Measurements from ENCODE around the gene PCDHGA1.
"Not testable (repeated sequence)": the region's sequence is repeated elsewhere in the genome, so short reads cannot be mapped to it uniquely, and the experiment has no call there.

Gene PCDHGA1

GRCh38 chr5:141330299-141331080, at the start of gene PCDHGA1:
Gene PCDHGA1, plus strand, starts transcription at chr5:141330514.
- Histone ChIP-seq H3K4me3 (replicated peaks; ENCODE audit: low read depth, low read length) (peak within 1 kb of the TSS; percentile 47), H3K27me3 (replicated peaks; ENCODE audit: control insufficient read depth, insufficient read depth, low read length) (no peaks in the 10 kb centered on the region), H3K36me3 (ENCODE audit: control insufficient read depth, insufficient read depth, low read length) (no peaks in the 10 kb centered on the region)
- TF ChIP-seq CTCF (IDR thresholded peaks at IDR 0.05; ENCODE audit: insufficient read depth, low read length, poor library complexity, severe bottlenecking), result peak; percentile 62
- DNase-seq (ENCODE audit: extremely low read depth, insufficient read length), result no peak

GRCh38 chr5:141298376-141298775, 31.9 kb upstream of the PCDHGA1 start:
- H3K36me3 ChIP-seq (ENCODE audit: control insufficient read depth, insufficient read depth, low read length), result no peaks in the 10 kb centered on the region
- no peak for DNase-seq (ENCODE audit: extremely low read depth, insufficient read length)
- TF ChIP-seq CTCF (IDR thresholded peaks at IDR 0.05; ENCODE audit: insufficient read depth, low read length, poor library complexity, severe bottlenecking), result no peak
- H3K4me3 ChIP-seq (replicated peaks; ENCODE audit: low read depth, low read length), result no peak overlapping the region
- H3K27me3 ChIP-seq (replicated peaks; ENCODE audit: control insufficient read depth, insufficient read depth, low read length), result no peaks in the 10 kb centered on the region

- DNase-seq (ENCODE audit: extremely low read depth, insufficient read length), result no peak
- TF ChIP-seq CTCF (IDR thresholded peaks at IDR 0.05; ENCODE audit: insufficient read depth, low read length, poor library complexity, severe bottlenecking), result no peak
These were observed 26.6 kb upstream of the PCDHGA1 start, which contains the start of gene SLC25A2 for GRCh38 chr5:141303756-141304155. Gene SLC25A2, minus strand, starts transcription at chr5:141304049. Its CDS starts 184 bp downstream, at chr5:141303865.

GRCh38 chr5:141306630-141307029, 23.7 kb upstream of the PCDHGA1 start:
- no peak for DNase-seq (ENCODE audit: extremely low read depth, insufficient read length)
- H3K36me3 ChIP-seq (ENCODE audit: control insufficient read depth, insufficient read depth, low read length), result no peaks in the 10 kb centered on the region; the same call in 1 of the 2 replicates
- no peak for TF ChIP-seq CTCF (IDR thresholded peaks at IDR 0.05; ENCODE audit: insufficient read depth, low read length, poor library complexity, severe bottlenecking)
- no peaks in the 10 kb centered on the region for H3K27me3 ChIP-seq (replicated peaks; ENCODE audit: control insufficient read depth, insufficient read depth, low read length)
- no peak overlapping the region for H3K4me3 ChIP-seq (replicated peaks; ENCODE audit: low read depth, low read length)

More at GRCh38 chr5:141303756-141304155, 26.6 kb upstream of the PCDHGA1 start, which contains the start of gene SLC25A2:
- no peak within 1 kb of the TSS for H3K4me3 ChIP-seq (replicated peaks; ENCODE audit: low read depth, low read length)
- no peaks in the 10 kb centered on the region for H3K27me3 ChIP-seq (replicated peaks; ENCODE audit: control insufficient read depth, insufficient read depth, low read length)
- H3K36me3 ChIP-seq (ENCODE audit: control insufficient read depth, insufficient read depth, low read length), result no peaks in the 10 kb centered on the region; the same call in 1 of the 2 replicates

- Histone ChIP-seq H3K4me3 (replicated peaks; ENCODE audit: low read depth, low read length) (no peak overlapping the region), H3K36me3 (ENCODE audit: control insufficient read depth, insufficient read depth, low read length) (no peaks in the 10 kb centered on the region), H3K27me3 (replicated peaks; ENCODE audit: control insufficient read depth, insufficient read depth, low read length) (no peaks in the 10 kb centered on the region)
- TF ChIP-seq CTCF (IDR thresholded peaks at IDR 0.05; ENCODE audit: insufficient read depth, low read length, poor library complexity, severe bottlenecking), result no peak
- no peak for DNase-seq (ENCODE audit: extremely low read depth, insufficient read length)
These were observed 16.6 kb upstream of the PCDHGA1 start for GRCh38 chr5:141313711-141314110.

GRCh38 chr5:141316963-141317362, 13.4 kb upstream of the PCDHGA1 start:
- not testable (repeated sequence) for H3K4me3 ChIP-seq (replicated peaks; ENCODE audit: low read depth, low read length); H3K36me3 ChIP-seq (ENCODE audit: control insufficient read depth, insufficient read depth, low read length); H3K27me3 ChIP-seq (replicated peaks; ENCODE audit: control insufficient read depth, insufficient read depth, low read length); DNase-seq (ENCODE audit: extremely low read depth, insufficient read length)
